HepG2 (cell line): ENCODE results near the gene FBXO2.
A peak's percentile ranks its signal among the peaks of the same experiment; 100 is the strongest.

Source experiments
- IRF9 ChIP-seq: sonication (generic); formaldehyde crosslinking; IDR thresholded peaks from 2 replicates; pipeline ENCODE4 v1.8.0; 2022; ENCODE audit warnings: missing genetic modification reagents, mild to moderate bottlenecking, borderline replicate concordance
- XBP1 ChIP-seq: sonication (generic); formaldehyde crosslinking; IDR thresholded peaks from 2 replicates; pipeline ENCODE4 v1.5.0; 2020; ENCODE audit warnings: missing genetic modification reagents
- TF ChIP-seq, protein P1 (sequence below): sonication (generic); formaldehyde crosslinking; IDR thresholded peaks from 2 replicates; pipeline ENCODE4 v1.4.0; 2020; ENCODE audit warnings: missing genetic modification reagents
- TF ChIP-seq, protein P2 (sequence below): sonication (generic); formaldehyde crosslinking; IDR thresholded peaks from 2 replicates; pipeline ENCODE4 v1.4.0; 2020; ENCODE audit warnings: missing genetic modification reagents, borderline replicate concordance

DNA sequence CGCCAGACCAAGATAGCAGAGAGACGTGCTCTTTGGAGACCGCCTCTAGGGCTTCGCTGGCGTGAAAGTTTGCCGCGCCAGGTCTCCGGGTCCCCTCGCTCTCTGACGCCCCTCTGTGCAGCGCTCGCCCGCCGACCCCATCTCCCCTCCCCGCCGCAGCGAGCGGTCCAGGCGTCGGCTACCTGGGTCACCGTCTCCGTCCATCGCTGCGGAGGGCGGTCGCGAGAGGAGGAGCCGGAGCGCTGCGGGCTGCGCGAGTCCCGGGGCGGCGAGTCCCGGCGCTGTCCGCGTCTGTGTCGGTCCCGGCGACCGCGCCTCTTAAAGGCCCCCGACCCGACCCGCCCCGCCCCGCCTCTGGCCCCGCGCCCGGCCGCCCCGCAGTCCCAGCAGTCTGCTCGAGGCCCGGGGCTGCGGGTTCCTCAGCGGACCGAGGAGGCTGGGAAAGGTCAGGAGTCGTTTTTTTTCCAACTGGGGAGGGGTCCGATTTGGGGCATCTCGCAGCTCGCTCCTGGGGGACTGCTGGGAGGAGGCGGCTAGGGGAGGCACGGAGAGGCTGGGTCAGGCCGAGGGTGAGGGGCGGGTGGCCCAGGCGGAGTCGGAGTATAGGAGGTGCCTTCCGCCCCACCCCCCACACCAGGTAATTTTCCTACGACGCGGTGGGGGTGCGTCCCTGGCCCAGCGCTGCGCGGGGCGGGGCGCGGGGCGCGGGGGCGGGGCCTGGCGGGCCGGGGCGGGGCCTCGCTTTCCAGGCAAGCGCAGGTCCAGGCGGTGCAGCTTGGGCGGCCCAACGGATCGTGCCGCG lies at the start of gene FBXO2, which contains the start of gene FBXO44:
- TF ChIP-seq XBP1 (CRISPR knock-in tag) (no peak), IRF9 (CRISPR knock-in tag) (0 out of 2 replicates have a peak, but pooled peaks have one; percentile 28)
- TF ChIP-seq, protein P1, sequence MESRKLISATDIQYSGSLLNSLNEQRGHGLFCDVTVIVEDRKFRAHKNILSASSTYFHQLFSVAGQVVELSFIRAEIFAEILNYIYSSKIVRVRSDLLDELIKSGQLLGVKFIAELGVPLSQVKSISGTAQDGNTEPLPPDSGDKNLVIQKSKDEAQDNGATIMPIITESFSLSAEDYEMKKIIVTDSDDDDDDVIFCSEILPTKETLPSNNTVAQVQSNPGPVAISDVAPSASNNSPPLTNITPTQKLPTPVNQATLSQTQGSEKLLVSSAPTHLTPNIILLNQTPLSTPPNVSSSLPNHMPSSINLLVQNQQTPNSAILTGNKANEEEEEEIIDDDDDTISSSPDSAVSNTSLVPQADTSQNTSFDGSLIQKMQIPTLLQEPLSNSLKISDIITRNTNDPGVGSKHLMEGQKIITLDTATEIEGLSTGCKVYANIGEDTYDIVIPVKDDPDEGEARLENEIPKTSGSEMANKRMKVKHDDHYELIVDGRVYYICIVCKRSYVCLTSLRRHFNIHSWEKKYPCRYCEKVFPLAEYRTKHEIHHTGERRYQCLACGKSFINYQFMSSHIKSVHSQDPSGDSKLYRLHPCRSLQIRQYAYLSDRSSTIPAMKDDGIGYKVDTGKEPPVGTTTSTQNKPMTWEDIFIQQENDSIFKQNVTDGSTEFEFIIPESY (CRISPR knock-in tag): no peak
- TF ChIP-seq, protein P2, sequence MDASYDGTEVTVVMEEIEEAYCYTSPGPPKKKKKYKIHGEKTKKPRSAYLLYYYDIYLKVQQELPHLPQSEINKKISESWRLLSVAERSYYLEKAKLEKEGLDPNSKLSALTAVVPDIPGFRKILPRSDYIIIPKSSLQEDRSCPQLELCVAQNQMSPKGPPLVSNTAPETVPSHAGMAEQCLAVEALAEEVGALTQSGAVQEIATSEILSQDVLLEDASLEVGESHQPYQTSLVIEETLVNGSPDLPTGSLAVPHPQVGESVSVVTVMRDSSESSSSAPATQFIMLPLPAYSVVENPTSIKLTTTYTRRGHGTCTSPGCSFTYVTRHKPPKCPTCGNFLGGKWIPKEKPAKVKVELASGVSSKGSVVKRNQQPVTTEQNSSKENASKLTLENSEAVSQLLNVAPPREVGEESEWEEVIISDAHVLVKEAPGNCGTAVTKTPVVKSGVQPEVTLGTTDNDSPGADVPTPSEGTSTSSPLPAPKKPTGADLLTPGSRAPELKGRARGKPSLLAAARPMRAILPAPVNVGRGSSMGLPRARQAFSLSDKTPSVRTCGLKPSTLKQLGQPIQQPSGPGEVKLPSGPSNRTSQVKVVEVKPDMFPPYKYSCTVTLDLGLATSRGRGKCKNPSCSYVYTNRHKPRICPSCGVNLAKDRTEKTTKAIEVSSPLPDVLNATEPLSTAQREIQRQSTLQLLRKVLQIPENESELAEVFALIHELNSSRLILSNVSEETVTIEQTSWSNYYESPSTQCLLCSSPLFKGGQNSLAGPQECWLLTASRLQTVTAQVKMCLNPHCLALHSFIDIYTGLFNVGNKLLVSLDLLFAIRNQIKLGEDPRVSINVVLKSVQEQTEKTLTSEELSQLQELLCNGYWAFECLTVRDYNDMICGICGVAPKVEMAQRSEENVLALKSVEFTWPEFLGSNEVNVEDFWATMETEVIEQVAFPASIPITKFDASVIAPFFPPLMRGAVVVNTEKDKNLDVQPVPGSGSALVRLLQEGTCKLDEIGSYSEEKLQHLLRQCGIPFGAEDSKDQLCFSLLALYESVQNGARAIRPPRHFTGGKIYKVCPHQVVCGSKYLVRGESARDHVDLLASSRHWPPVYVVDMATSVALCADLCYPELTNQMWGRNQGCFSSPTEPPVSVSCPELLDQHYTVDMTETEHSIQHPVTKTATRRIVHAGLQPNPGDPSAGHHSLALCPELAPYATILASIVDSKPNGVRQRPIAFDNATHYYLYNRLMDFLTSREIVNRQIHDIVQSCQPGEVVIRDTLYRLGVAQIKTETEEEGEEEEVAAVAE (CRISPR knock-in tag): no peak
